K562 (cell line): Measurements from ENCODE around the gene SOAT2. TPM values are rescaled to one million over a fixed set of nuclear protein-coding genes. Genes with fewer than 3 reads are reported as not detected.
A peak's percentile ranks its signal among the peaks of the same experiment; 100 is the strongest.

Source experiments
- GABPA ChIP-seq: fragments of 200-800 bp; sonication (Bioruptor generic); conservative IDR thresholded peaks from 2 replicates; pipeline ENCODE4 v1.6.1; 2016; ENCODE audit warnings: low read depth, missing genetic modification characterization, missing compliant biosample characterization
- HOMEZ ChIP-seq: fragments of 250-450 bp; sonication (Bioruptor Pico); IDR thresholded peaks from 2 replicates; pipeline ENCODE4 v1.4.0; 2020; ENCODE audit warnings: mild to moderate bottlenecking, moderate library complexity
- MAFG ChIP-seq: fragments of 450-650 bp; conservative IDR thresholded peaks from 2 replicates; pipeline ENCODE4 v1.6.1; 2016; ENCODE audit warnings: missing genetic modification characterization, missing compliant biosample characterization
- NCOA2 ChIP-seq, 2 experiments: fragments of 450-650 bp; IDR thresholded peaks; 2 replicates each; pipeline ENCODE4 v1.6.1; 2018; ENCODE audit warnings: mild to moderate bottlenecking in 2 of 2, moderate library complexity in 1 of 2; ENCODE audit not compliant: partially characterized antibody in 2 of 2
- POLR2AphosphoS5 ChIP-seq: IDR thresholded peaks from 2 replicates; pipeline ENCODE4 v1.6.1; 2011; ENCODE audit warnings: mild to moderate bottlenecking, low read depth, low read length, moderate library complexity; ENCODE audit not compliant: control insufficient read depth, insufficient read depth
- ZBTB40 ChIP-seq, 2 experiments: fragments of 450-650 bp in 1 of 2; sonication (generic) in 1 of 2; formaldehyde crosslinking in 1 of 2; IDR thresholded peaks; 2 replicates each; pipeline versions ENCODE4 v1.7.1 to v1.9.0; 2016 to 2022; ENCODE audit warnings: inconsistent platforms in 1 of 2, mild to moderate bottlenecking in 1 of 2, missing genetic modification reagents in 1 of 2
- polyA plus RNA-seq, 8 experiments: library from polyadenylated mRNA; depleted of rRNA in 4 of 8; stranded (reverse) in 5 of 8; unstranded in 3 of 8; fragments of >200 nt; fragmentation: Nextera tagmentation in 2 of 8; fragmentation: Illumina TruSeq in 1 of 8; extraction: Ambion mirVana in 2 of 8; extraction: Trizol in 1 of 8; gene quantifications; 2 replicates each; pipeline versions ENCODE4 v1.2.1 to v1.2.3, GENCODE V29; 2011 to 2014; ENCODE audit warnings: inconsistent platforms in 1 of 8, missing spikeins in 1 of 8
- total RNA-seq, 7 experiments: library from RNA; depleted of rRNA in 6 of 7; stranded (reverse); fragments of >200 nt in 6 of 7; fragmentation: Illumina TruSeq in 2 of 7; extraction: Trizol in 2 of 7; gene quantifications; 2 replicates each; pipeline versions ENCODE4 v1.2.1 to v1.2.3, GENCODE V29; 2011 to 2021; ENCODE audit warnings: low replicate concordance in 1 of 7
- TF ChIP-seq, protein P1 (sequence below): sonication (generic); formaldehyde crosslinking; IDR thresholded peaks from 2 replicates; pipeline ENCODE4 v1.5.0; 2020; ENCODE audit warnings: missing genetic modification reagents
- TF ChIP-seq, protein P2 (sequence below): sonication (generic); formaldehyde crosslinking; IDR thresholded peaks from 2 replicates; pipeline ENCODE4 v1.8.1; 2022; ENCODE audit warnings: missing genetic modification reagents
- TF ChIP-seq, protein P3 (sequence below), 2 experiments: fragments of 200-800 bp in 1 of 2; sonication (Bioruptor generic) in 1 of 2; sonication (generic) in 1 of 2; formaldehyde crosslinking in 1 of 2; IDR thresholded peaks in 1 of 2; conservative IDR thresholded peaks in 1 of 2; 2 replicates each; pipeline versions ENCODE4 v1.5.0 to v1.6.1; 2016 to 2020; ENCODE audit warnings: missing compliant biosample characterization in 1 of 2, missing genetic modification characterization in 1 of 2, missing genetic modification reagents in 1 of 2

The SOAT2 gene
- total and polyA plus RNA-seq, 9 of the 15 experiments (the other 6 are each of a cell fraction or from before 2014, with no cell fraction given) = 0.04 TPM; not detected in 8

- TF ChIP-seq ZBTB40 (IDR thresholded peaks at IDR 0.05) (peak; percentile 42; the same call in 1 of the 2 replicates), ZBTB40 (CRISPR knock-in tag; IDR thresholded peaks at IDR 0.05) (no peak), HOMEZ (CRISPR knock-in tag) (no peak), POLR2AphosphoS5 (peak; percentile 35; the same call in 1 of the 2 replicates), NCOA2 (IDR thresholded peaks at IDR 0.05; ENCODE audit: partially characterized antibody in 2 of 2) (no peak), GABPA (tag) (peak; percentile 64), MAFG (tag) (no peak)
- TF ChIP-seq, protein P1, sequence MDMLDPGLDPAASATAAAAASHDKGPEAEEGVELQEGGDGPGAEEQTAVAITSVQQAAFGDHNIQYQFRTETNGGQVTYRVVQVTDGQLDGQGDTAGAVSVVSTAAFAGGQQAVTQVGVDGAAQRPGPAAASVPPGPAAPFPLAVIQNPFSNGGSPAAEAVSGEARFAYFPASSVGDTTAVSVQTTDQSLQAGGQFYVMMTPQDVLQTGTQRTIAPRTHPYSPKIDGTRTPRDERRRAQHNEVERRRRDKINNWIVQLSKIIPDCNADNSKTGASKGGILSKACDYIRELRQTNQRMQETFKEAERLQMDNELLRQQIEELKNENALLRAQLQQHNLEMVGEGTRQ (CRISPR knock-in tag) = no peak
- TF ChIP-seq, protein P2, sequence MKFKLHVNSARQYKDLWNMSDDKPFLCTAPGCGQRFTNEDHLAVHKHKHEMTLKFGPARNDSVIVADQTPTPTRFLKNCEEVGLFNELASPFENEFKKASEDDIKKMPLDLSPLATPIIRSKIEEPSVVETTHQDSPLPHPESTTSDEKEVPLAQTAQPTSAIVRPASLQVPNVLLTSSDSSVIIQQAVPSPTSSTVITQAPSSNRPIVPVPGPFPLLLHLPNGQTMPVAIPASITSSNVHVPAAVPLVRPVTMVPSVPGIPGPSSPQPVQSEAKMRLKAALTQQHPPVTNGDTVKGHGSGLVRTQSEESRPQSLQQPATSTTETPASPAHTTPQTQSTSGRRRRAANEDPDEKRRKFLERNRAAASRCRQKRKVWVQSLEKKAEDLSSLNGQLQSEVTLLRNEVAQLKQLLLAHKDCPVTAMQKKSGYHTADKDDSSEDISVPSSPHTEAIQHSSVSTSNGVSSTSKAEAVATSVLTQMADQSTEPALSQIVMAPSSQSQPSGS (CRISPR knock-in tag) = no peak
- TF ChIP-seq, protein P3, sequence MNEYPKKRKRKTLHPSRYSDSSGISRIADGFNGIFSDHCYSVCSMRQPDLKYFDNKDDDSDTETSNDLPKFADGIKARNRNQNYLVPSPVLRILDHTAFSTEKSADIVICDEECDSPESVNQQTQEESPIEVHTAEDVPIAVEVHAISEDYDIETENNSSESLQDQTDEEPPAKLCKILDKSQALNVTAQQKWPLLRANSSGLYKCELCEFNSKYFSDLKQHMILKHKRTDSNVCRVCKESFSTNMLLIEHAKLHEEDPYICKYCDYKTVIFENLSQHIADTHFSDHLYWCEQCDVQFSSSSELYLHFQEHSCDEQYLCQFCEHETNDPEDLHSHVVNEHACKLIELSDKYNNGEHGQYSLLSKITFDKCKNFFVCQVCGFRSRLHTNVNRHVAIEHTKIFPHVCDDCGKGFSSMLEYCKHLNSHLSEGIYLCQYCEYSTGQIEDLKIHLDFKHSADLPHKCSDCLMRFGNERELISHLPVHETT (CRISPR knock-in tag; conservative IDR thresholded peaks at IDR 0.05 in 1 of 2, IDR thresholded peaks at IDR 0.05 in 1 of 2) = peak in 1 of 2 experiments; percentile 87; a peak in 2 of 4 replicates
Observed at GRCh38 chr12:53079226-53080117, 23.8 kb upstream of the SOAT2 start, which contains the start of gene SPRYD3 (continued).
